ENCODE measurements around the gene CYP2D6. TPM values are rescaled to one million over a fixed set of nuclear protein-coding genes. Genes with fewer than 3 reads are reported as not detected.

Gene CYP2D6
- total and polyA plus RNA-seq, 2 of the 13 experiments (the other 11 are each of a cell fraction or from before 2014, with no cell fraction given), result 1.0 to 3.7 TPM

DNA sequence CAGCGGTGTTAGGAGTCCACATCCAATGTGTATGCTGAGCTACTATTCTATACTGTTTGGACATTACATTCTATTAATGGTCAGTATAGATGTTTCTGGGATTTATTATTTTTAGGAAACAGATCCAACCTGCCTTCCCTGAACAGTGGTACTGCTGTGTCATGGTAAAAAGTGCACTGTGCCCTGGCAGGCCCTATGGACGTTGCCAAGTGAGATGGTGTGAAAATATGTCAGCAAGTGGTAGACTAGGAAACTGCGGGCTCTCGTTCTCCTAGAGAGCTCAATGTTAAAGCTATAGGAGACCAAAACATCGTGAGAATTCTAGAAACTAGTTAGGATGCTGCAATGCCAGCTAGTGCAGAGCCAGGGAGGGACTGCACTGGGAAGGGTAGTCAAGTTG lies 26.0 kb upstream of the CYP2D6 start:
- Histone ChIP-seq H3K79me2 (ENCODE audit: insufficient read depth, low read length) (no peaks in the 10 kb centered on the region), H2AFZ (ENCODE audit: low read length) (no peak overlapping the region), H3K27me3 (ENCODE audit: control insufficient read depth in 1 of 2, insufficient read depth in 2 of 2, low read length in 2 of 2) (no peaks in the 10 kb centered on the region), H3K4me2 (ENCODE audit: low read depth, low read length) (no peak overlapping the region), H3K9me3 (ENCODE audit: low read length) (no peaks in the 10 kb centered on the region), H3K9ac (ENCODE audit: insufficient read depth, low read depth, low read length) (no peak overlapping the region), H3K27ac (ENCODE audit: extremely low read length, insufficient read depth, low read length) (no peak overlapping the region), H3K4me1 (ENCODE audit: insufficient read depth, low read length) (no peaks in the 10 kb centered on the region), H3K36me3 (replicated peaks in 1 of 2; ENCODE audit: control insufficient read depth in 1 of 2, insufficient read depth in 2 of 2, low read length in 2 of 2) (peaks cover 3 to 19% of the 10 kb centered on the region in 2 experiments; a peak in 4 of 5 replicates), H3K4me3 (replicated peaks in 1 of 3; ENCODE audit: insufficient read depth in 1 of 3, low read depth in 2 of 3, low read length in 3 of 3) (no peak overlapping the region), H4K20me1 (ENCODE audit: insufficient read depth, low read length) (no peaks in the 10 kb centered on the region)
- BruUV-seq (replicated peaks), result no TSS peak
- POLR2A ChIA-PET, result no interaction called here
- intact Hi-C loops (cut with micrococcal nuclease; ENCODE audit: unreplicated experiment), result no loop called here
- WGBS (ENCODE audit: low lambda C conversion rate), result 98% methylated on average over 5 of the region's 5 CpGs
- ATAC-seq (no peak), DNase-seq (ENCODE audit: low spot score) (no peak), FAIRE-seq (no peak)
- in situ Hi-C loops (cut with HindIII; ENCODE audit: extremely low pct_ligation_motif_present, low pct_unique_long_range_greater_than_20kb), result no loop called here
- CTCF ChIA-PET (ENCODE audit: low intra/inter-chr PET ratio, low total read pairs), result no interaction called here
- TF ChIP-seq THAP11 (CRISPR knock-in tag; IDR thresholded peaks at IDR 0.05) (no peak), XBP1 (CRISPR knock-in tag; IDR thresholded peaks at IDR 0.05) (no peak), U2AF2 (IDR thresholded peaks at IDR 0.05; ENCODE audit: low read depth, low read length) (no peak), PAF1 (CRISPR knock-in tag; IDR thresholded peaks at IDR 0.05) (no peak), SMC3 (IDR thresholded peaks at IDR 0.05; ENCODE audit: low read length) (no peak), SMARCC2 (IDR thresholded peaks at IDR 0.05) (no peak), ZMAT3 (CRISPR knock-in tag; conservative IDR thresholded peaks at IDR 0.05) (no peak), ZNF549 (CRISPR knock-in tag; IDR thresholded peaks at IDR 0.05) (no peak), SALL1 (CRISPR knock-in tag; IDR thresholded peaks at IDR 0.05) (no peak), KLF11 (CRISPR knock-in tag; IDR thresholded peaks at IDR 0.05) (no peak), SAP130 (CRISPR knock-in tag; IDR thresholded peaks at IDR 0.05; ENCODE audit: low read depth) (no peak), ZNF350 (CRISPR knock-in tag; IDR thresholded peaks at IDR 0.05; ENCODE audit: borderline replicate concordance, low read depth) (no peak), ZFP82 (CRISPR knock-in tag; IDR thresholded peaks at IDR 0.05; ENCODE audit: borderline replicate concordance) (no peak), PHF20 (CRISPR knock-in tag; IDR thresholded peaks at IDR 0.05) (no peak), EP300 (IDR thresholded peaks at IDR 0.05; ENCODE audit: low read depth in 2 of 2, low read length in 2 of 2) (no peak), EP300 (CRISPR knock-in tag; IDR thresholded peaks at IDR 0.05; ENCODE audit: borderline replicate concordance) (no peak)

All from HepG2 (cell line).